ENCODE results near the gene ADGRG3.
A peak's percentile ranks its signal among the peaks of the same experiment; 100 is the strongest.

ADGRG3 gene

DNA sequence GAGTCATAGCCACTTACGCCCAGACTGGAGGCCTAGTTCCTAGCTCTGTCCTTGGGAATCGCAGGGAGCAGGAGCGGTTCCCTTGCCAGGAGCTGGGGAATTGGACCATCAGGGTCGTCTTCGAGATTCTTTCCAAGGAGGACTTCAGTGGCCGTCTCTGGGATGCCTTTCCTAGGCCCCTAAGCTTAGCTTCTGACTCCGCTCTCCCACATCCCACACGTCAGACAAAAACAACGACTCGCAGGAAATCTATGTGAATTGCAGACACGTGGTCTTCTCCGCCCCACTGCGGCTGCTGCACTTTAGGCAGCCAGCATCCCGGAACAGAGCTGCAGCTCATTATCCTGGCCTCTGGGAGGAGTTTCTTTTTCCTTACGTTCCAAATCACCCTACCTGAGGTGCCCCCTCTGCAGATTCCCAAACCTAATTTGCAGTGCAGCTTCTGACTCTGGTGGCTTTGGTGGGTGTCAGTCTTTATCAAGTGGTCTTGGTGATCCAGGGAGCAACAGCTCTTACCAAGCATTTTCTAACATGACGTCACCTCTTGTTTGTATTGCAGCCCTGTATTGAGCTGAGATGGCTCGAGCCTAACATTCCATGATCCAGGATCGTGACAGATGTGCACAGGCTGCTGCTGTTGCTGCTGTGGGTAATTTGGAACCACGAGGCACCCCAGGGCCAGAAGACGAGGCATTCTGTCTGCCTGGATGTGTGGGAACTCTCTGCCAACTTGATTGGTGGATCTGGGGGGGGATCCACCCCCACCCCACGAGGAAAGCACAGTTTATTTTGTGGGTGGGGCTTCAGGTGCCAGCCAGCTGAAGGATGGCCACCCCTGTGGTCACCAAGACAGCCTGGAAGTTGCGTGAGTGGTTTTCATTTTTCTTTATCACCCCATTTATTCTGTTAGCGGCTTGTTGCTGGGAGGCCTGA is 68.6 kb downstream of the ADGRG3 start (continued):
- TF ChIP-seq, protein P1, sequence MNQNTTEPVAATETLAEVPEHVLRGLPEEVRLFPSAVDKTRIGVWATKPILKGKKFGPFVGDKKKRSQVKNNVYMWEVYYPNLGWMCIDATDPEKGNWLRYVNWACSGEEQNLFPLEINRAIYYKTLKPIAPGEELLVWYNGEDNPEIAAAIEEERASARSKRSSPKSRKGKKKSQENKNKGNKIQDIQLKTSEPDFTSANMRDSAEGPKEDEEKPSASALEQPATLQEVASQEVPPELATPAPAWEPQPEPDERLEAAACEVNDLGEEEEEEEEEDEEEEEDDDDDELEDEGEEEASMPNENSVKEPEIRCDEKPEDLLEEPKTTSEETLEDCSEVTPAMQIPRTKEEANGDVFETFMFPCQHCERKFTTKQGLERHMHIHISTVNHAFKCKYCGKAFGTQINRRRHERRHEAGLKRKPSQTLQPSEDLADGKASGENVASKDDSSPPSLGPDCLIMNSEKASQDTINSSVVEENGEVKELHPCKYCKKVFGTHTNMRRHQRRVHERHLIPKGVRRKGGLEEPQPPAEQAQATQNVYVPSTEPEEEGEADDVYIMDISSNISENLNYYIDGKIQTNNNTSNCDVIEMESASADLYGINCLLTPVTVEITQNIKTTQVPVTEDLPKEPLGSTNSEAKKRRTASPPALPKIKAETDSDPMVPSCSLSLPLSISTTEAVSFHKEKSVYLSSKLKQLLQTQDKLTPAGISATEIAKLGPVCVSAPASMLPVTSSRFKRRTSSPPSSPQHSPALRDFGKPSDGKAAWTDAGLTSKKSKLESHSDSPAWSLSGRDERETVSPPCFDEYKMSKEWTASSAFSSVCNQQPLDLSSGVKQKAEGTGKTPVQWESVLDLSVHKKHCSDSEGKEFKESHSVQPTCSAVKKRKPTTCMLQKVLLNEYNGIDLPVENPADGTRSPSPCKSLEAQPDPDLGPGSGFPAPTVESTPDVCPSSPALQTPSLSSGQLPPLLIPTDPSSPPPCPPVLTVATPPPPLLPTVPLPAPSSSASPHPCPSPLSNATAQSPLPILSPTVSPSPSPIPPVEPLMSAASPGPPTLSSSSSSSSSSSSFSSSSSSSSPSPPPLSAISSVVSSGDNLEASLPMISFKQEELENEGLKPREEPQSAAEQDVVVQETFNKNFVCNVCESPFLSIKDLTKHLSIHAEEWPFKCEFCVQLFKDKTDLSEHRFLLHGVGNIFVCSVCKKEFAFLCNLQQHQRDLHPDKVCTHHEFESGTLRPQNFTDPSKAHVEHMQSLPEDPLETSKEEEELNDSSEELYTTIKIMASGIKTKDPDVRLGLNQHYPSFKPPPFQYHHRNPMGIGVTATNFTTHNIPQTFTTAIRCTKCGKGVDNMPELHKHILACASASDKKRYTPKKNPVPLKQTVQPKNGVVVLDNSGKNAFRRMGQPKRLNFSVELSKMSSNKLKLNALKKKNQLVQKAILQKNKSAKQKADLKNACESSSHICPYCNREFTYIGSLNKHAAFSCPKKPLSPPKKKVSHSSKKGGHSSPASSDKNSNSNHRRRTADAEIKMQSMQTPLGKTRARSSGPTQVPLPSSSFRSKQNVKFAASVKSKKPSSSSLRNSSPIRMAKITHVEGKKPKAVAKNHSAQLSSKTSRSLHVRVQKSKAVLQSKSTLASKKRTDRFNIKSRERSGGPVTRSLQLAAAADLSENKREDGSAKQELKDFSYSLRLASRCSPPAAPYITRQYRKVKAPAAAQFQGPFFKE (tag by site-specific recombination; IDR thresholded peaks at IDR 0.05; ENCODE audit: borderline replicate concordance), result no peak
- TF ChIP-seq GLI4 (tag by site-specific recombination; IDR thresholded peaks at IDR 0.05) (no peak), ZBTB49 (tag by site-specific recombination; IDR thresholded peaks at IDR 0.05; ENCODE audit: low read depth) (no peak), ZNF341 (tag by site-specific recombination; IDR thresholded peaks at IDR 0.05; ENCODE audit: low read depth) (peak; percentile 26; the same call in 1 of the 2 replicates), ZNF544 (tag by site-specific recombination; IDR thresholded peaks at IDR 0.05) (no peak), ZSCAN30 (tag by site-specific recombination; IDR thresholded peaks at IDR 0.05) (no peak), ZNF48 (tag by site-specific recombination; IDR thresholded peaks at IDR 0.05) (no peak), BCL11A (tag by site-specific recombination; IDR thresholded peaks at IDR 0.05; ENCODE audit: low read depth) (no peak), ZNF658 (tag by site-specific recombination; IDR thresholded peaks at IDR 0.05) (no peak), ZNF112 (tag by site-specific recombination; IDR thresholded peaks at IDR 0.05) (no peak), ZNF660 (tag by site-specific recombination; IDR thresholded peaks at IDR 0.05) (peak; percentile 67; the same call in 1 of the 2 replicates), PRDM1 (tag by site-specific recombination; IDR thresholded peaks at IDR 0.05) (no peak), ZNF707 (tag by site-specific recombination; IDR thresholded peaks at IDR 0.05) (no peak), ZNF335 (tag by site-specific recombination; conservative IDR thresholded peaks at IDR 0.05) (peak; percentile 55), ZNF670 (tag by site-specific recombination; IDR thresholded peaks at IDR 0.05; ENCODE audit: low read depth) (no peak), ZNF274 (IDR thresholded peaks at IDR 0.05; ENCODE audit: low read length) (no peak), ZNF274 (tag by site-specific recombination; IDR thresholded peaks at IDR 0.05; ENCODE audit: borderline replicate concordance) (no peak), ZNF23 (tag by site-specific recombination; IDR thresholded peaks at IDR 0.05; ENCODE audit: borderline replicate concordance) (no peak), ZNF791 (tag by site-specific recombination; IDR thresholded peaks at IDR 0.05) (no peak), ZNF280D (tag by site-specific recombination; IDR thresholded peaks at IDR 0.05) (no peak), ZNF624 (tag by site-specific recombination; IDR thresholded peaks at IDR 0.05) (no peak)
- TF ChIP-seq, protein P2, sequence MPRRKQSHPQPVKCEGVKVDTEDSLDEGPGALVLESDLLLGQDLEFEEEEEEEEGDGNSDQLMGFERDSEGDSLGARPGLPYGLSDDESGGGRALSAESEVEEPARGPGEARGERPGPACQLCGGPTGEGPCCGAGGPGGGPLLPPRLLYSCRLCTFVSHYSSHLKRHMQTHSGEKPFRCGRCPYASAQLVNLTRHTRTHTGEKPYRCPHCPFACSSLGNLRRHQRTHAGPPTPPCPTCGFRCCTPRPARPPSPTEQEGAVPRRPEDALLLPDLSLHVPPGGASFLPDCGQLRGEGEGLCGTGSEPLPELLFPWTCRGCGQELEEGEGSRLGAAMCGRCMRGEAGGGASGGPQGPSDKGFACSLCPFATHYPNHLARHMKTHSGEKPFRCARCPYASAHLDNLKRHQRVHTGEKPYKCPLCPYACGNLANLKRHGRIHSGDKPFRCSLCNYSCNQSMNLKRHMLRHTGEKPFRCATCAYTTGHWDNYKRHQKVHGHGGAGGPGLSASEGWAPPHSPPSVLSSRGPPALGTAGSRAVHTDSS (tag by site-specific recombination; IDR thresholded peaks at IDR 0.05), result no peak
- TF ChIP-seq, protein P3, sequence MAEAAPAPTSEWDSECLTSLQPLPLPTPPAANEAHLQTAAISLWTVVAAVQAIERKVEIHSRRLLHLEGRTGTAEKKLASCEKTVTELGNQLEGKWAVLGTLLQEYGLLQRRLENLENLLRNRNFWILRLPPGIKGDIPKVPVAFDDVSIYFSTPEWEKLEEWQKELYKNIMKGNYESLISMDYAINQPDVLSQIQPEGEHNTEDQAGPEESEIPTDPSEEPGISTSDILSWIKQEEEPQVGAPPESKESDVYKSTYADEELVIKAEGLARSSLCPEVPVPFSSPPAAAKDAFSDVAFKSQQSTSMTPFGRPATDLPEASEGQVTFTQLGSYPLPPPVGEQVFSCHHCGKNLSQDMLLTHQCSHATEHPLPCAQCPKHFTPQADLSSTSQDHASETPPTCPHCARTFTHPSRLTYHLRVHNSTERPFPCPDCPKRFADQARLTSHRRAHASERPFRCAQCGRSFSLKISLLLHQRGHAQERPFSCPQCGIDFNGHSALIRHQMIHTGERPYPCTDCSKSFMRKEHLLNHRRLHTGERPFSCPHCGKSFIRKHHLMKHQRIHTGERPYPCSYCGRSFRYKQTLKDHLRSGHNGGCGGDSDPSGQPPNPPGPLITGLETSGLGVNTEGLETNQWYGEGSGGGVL (tag by site-specific recombination; IDR thresholded peaks at IDR 0.05), result peak; percentile 48; the same call in 1 of the 2 replicates
- TF ChIP-seq, protein P4, sequence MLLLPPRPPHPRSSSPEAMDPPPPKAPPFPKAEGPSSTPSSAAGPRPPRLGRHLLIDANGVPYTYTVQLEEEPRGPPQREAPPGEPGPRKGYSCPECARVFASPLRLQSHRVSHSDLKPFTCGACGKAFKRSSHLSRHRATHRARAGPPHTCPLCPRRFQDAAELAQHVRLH (tag by site-specific recombination; IDR thresholded peaks at IDR 0.05), result no peak
